ENCODE measurements around the gene FHIT. TPM values are rescaled to one million over a fixed set of nuclear protein-coding genes. Genes with fewer than 3 reads are reported as not detected.

The FHIT gene
- total RNA-seq, 2 donors from 2014 or later = 6.8 to 12.3 TPM

DNA sequence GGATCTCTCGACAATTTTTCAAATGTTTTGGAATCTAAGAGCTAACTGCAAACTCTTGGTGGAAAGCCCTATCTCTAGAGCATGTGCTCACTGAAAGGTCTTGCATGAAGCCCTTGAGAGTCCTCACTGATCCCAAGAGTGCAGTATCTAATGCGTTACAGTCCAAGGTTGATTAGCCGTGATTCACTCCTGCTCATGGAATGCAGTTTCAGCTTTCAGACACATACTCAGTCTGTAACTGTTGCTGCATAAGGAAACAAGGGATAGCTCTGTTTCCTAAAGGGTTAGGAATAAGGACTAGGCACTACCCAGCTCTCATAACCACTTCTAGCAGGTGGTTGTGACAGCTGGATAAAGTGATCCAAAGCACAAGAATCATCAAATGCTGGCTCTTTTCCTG, 1514.0 kb downstream of the FHIT start:
- H3K27me3 Mint-ChIP-seq (ENCODE audit: insufficient read depth) = no peaks in the 10 kb centered on the region
- TF ChIP-seq, protein P1, sequence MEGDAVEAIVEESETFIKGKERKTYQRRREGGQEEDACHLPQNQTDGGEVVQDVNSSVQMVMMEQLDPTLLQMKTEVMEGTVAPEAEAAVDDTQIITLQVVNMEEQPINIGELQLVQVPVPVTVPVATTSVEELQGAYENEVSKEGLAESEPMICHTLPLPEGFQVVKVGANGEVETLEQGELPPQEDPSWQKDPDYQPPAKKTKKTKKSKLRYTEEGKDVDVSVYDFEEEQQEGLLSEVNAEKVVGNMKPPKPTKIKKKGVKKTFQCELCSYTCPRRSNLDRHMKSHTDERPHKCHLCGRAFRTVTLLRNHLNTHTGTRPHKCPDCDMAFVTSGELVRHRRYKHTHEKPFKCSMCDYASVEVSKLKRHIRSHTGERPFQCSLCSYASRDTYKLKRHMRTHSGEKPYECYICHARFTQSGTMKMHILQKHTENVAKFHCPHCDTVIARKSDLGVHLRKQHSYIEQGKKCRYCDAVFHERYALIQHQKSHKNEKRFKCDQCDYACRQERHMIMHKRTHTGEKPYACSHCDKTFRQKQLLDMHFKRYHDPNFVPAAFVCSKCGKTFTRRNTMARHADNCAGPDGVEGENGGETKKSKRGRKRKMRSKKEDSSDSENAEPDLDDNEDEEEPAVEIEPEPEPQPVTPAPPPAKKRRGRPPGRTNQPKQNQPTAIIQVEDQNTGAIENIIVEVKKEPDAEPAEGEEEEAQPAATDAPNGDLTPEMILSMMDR (conservative IDR thresholded peaks at IDR 0.05) = no peak
- Histone ChIP-seq H3K36me3 (ENCODE audit: control insufficient read depth, insufficient read depth, low read length) (no peaks in the 10 kb centered on the region), H3K27ac (ENCODE audit: low read depth, low read length) (no peak overlapping the region), H3K4me3 (ENCODE audit: low read length) (no peak overlapping the region), H3K4me1 (ENCODE audit: control insufficient read depth, insufficient read depth, low read length) (no peaks in the 10 kb centered on the region), H3K27me3 (ENCODE audit: control insufficient read depth, insufficient read depth, low read length, poor library complexity, severe bottlenecking) (no peaks in the 10 kb centered on the region), H3K9me3 (ENCODE audit: control insufficient read depth, low read length) (no peaks in the 10 kb centered on the region), H3K9ac (ENCODE audit: extremely low read depth, low read length, poor library complexity, severe bottlenecking) (no peak overlapping the region)
- H3K4me3 Mint-ChIP-seq = no peak overlapping the region
- DNase-seq = no peak
- no peak overlapping the region for H3K27ac Mint-ChIP-seq
- H3K36me3 Mint-ChIP-seq (ENCODE audit: low read depth) = no peaks in the 10 kb centered on the region
- H3K9me3 Mint-ChIP-seq = no peaks in the 10 kb centered on the region
- 98 to 100% methylated on average over 3 of the region's 3 CpGs for WGBS, 2 experiments (ENCODE audit: insufficient coverage in 1 of 2, insufficient read length in 1 of 2)
- no peaks in the 10 kb centered on the region for H3K4me1 Mint-ChIP-seq

DNA sequence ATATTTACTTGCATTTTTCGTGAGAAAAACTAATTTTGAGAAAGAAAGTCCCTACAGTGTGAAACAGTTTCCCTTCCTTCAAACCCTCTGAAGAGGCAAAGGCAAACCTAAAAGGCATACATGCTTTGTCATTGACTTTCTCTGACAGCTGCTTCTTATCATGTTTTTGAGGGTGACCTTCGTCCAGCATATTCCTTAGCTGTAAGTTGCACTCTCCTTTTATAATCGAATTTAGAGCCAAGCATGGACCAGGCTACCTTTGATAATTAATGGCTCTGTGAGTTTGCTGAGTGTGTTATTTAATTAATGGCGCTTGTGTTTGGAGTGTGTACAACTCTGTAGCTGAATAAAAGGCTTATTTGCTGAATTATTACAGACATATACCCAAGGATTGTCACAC, 1517.2 kb downstream of the FHIT start:
- DNase-seq = no peak
- Mint-ChIP-seq H3K4me3 (no peak overlapping the region), H3K27ac (no peak overlapping the region), H3K36me3 (ENCODE audit: low read depth) (no peaks in the 10 kb centered on the region), H3K4me1 (no peaks in the 10 kb centered on the region), H3K27me3 (ENCODE audit: insufficient read depth) (peaks cover 2% of the 10 kb centered on the region), H3K9me3 (no peaks in the 10 kb centered on the region)
- H3K27ac ChIP-seq (ENCODE audit: low read depth, low read length) = no peak overlapping the region
- no peaks in the 10 kb centered on the region for H3K36me3 ChIP-seq (ENCODE audit: control insufficient read depth, insufficient read depth, low read length)
- 93 to 100% methylated on average over 1 to 4 of the region's 4 CpGs for WGBS, 2 experiments (ENCODE audit: insufficient coverage in 1 of 2, insufficient read length in 1 of 2)
- no peaks in the 10 kb centered on the region for H3K27me3 ChIP-seq (ENCODE audit: control insufficient read depth, insufficient read depth, low read length, poor library complexity, severe bottlenecking)
- TF ChIP-seq, protein P1 (conservative IDR thresholded peaks at IDR 0.05) = no peak
- no peak overlapping the region for H3K4me3 ChIP-seq (ENCODE audit: low read length)
- no peaks in the 10 kb centered on the region for H3K9me3 ChIP-seq (ENCODE audit: control insufficient read depth, low read length)
- no peak overlapping the region for H3K9ac ChIP-seq (ENCODE audit: extremely low read depth, low read length, poor library complexity, severe bottlenecking)
- no peaks in the 10 kb centered on the region for H3K4me1 ChIP-seq (ENCODE audit: control insufficient read depth, insufficient read depth, low read length)

DNA sequence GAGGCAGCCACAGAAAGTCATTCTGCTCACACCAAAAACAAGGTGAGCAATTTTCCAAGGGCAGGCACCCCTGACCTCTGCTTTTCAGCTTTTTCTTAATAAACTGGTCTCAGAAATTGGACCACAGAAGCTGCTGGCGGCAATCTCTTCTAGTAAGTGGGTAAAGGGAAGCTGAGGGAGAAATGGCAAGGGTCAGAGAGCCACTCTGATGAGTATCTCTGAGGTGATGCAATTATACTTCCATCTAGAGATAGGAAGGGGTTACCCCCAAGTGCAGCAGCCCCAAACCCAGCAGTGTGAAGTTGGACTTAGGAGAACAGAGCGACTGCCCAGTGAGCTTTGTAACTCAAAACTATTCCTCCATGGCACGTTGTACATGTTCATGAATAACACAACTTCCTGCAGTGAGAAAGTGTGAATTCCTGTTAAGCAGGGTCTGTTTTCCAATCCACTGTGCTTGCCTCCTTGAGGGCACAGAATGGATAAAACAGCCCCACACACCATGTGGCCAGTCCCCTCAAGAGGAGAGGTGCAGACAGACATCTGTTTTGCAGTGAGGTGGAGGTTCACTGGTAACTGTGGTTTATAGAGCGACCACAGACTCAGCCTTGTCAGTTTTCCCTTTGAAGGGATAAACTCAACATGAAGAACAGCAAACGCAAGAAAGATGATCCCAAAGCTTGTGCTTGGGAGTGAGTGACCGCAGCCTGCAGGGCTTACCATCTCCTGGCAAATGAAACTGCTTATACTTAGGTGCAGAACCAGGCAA, 1518.0 kb downstream of the FHIT start:
- Histone ChIP-seq H3K36me3 (ENCODE audit: control insufficient read depth, insufficient read depth, low read length) (no peaks in the 10 kb centered on the region), H3K9me3 (ENCODE audit: control insufficient read depth, low read length) (no peaks in the 10 kb centered on the region), H3K4me3 (ENCODE audit: low read length) (no peak overlapping the region), H3K4me1 (ENCODE audit: control insufficient read depth, insufficient read depth, low read length) (no peaks in the 10 kb centered on the region), H3K27ac (ENCODE audit: low read depth, low read length) (no peak overlapping the region), H3K9ac (ENCODE audit: extremely low read depth, low read length, poor library complexity, severe bottlenecking) (no peak overlapping the region), H3K27me3 (ENCODE audit: control insufficient read depth, insufficient read depth, low read length, poor library complexity, severe bottlenecking) (no peaks in the 10 kb centered on the region)
- DNase-seq = no peak
- Mint-ChIP-seq H3K9me3 (no peaks in the 10 kb centered on the region), H3K27ac (no peak overlapping the region), H3K27me3 (ENCODE audit: insufficient read depth) (peaks cover 2% of the 10 kb centered on the region), H3K36me3 (ENCODE audit: low read depth) (no peaks in the 10 kb centered on the region), H3K4me3 (no peak overlapping the region), H3K4me1 (no peaks in the 10 kb centered on the region)
- 92% methylated on average over 6 of the region's 6 CpGs for WGBS, 2 experiments (ENCODE audit: insufficient coverage in 1 of 2, insufficient read length in 1 of 2)
- TF ChIP-seq, protein P1 (conservative IDR thresholded peaks at IDR 0.05) = no peak
